GM18951 (cell line): ENCODE measurements around the gene RREB1.
"Not testable (repeated sequence)": the region's sequence is repeated elsewhere in the genome, so short reads cannot be mapped to it uniquely, and the experiment has no call there.

Experiments used
- POLR2A ChIP-seq: IDR thresholded peaks from 4 replicates; pipeline ENCODE4 v1.6.1; 2011; ENCODE audit warnings: mild to moderate bottlenecking; ENCODE audit not compliant: insufficient read length, insufficient read depth; ENCODE audit errors: extremely low read depth
- in situ Hi-C: fragments of 300-500 bp; cut with MboI; formaldehyde crosslinking; loops from one replicate; pipeline ENCODE4 v1.12.0; 2022; ENCODE audit warnings: low sequenced_read_pairs, mixed read lengths, inconsistent platforms; ENCODE audit not compliant: unreplicated experiment

The RREB1 gene

GRCh38 chr6:7264686-7265384, 157.1 kb downstream of the RREB1 start:
- no peak for TF ChIP-seq POLR2A
- in situ Hi-C loops = no loop called here

GRCh38 chr6:7265385-7265726, 157.6 kb downstream of the RREB1 start:
- in situ Hi-C loops = not testable (repeated sequence)

GRCh38 chr6:7267071-7267465, 159.3 kb downstream of the RREB1 start:
- in situ Hi-C loops = no loop called here
- no peak for TF ChIP-seq POLR2A

- in situ Hi-C loops = no loop called here
- no peak for TF ChIP-seq POLR2A
These were observed 159.8 kb downstream of the RREB1 start for GRCh38 chr6:7267466-7268091.

- in situ Hi-C loops = no loop called here
- TF ChIP-seq POLR2A = no peak
These were observed 160.6 kb downstream of the RREB1 start for GRCh38 chr6:7268362-7268761.

GRCh38 chr6:7268816-7269555, 161.2 kb downstream of the RREB1 start:
- no peak for TF ChIP-seq POLR2A
- in situ Hi-C loops = no loop called here

- in situ Hi-C loops = no loop called here
These were observed 162.1 kb downstream of the RREB1 start for GRCh38 chr6:7269816-7270215.

GRCh38 chr6:7270320-7271204, 162.8 kb downstream of the RREB1 start:
- in situ Hi-C loops = no loop called here
- TF ChIP-seq POLR2A = no peak

More at GRCh38 chr6:7269816-7270215, 162.1 kb downstream of the RREB1 start:
- TF ChIP-seq POLR2A = no peak

- in situ Hi-C loops = no loop called here
- no peak for TF ChIP-seq POLR2A
These were observed 163.4 kb downstream of the RREB1 start for GRCh38 chr6:7271205-7271534.

GRCh38 chr6:7273709-7274108, 165.9 kb downstream of the RREB1 start:
- no peak for TF ChIP-seq POLR2A
- in situ Hi-C loops = no loop called here

GRCh38 chr6:7274525-7274924, 166.8 kb downstream of the RREB1 start:
- in situ Hi-C loops = not testable (repeated sequence)

- TF ChIP-seq POLR2A = no peak
These were observed 168.4 kb downstream of the RREB1 start for GRCh38 chr6:7276199-7276524.

GRCh38 chr6:7282097-7282906, 174.5 kb downstream of the RREB1 start:
- TF ChIP-seq POLR2A = peak; percentile 28
- in situ Hi-C loops = loop anchor here (10.0 to 25.0 kb wide), 2 partner anchors 322 to 730 kb away; no protein-coding TSS in a partner anchor

More at GRCh38 chr6:7276199-7276524, 168.4 kb downstream of the RREB1 start:
- in situ Hi-C loops = loop anchor here (25.0 kb wide), 1 partner anchor 736 kb away; no protein-coding TSS in a partner anchor

- in situ Hi-C loops = loop anchor here (10.0 to 25.0 kb wide), 2 partner anchors 321 to 729 kb away; no protein-coding TSS in a partner anchor
- no peak for TF ChIP-seq POLR2A
These were observed 175.9 kb downstream of the RREB1 start for GRCh38 chr6:7283676-7284075.
